Endothelial cell of umbilical vein (primary cell): Measurements from ENCODE around the gene NUPR2.
"Not testable (repeated sequence)": the region's sequence is repeated elsewhere in the genome, so short reads cannot be mapped to it uniquely, and the experiment has no call there.

Source experiments
- EZH2 ChIP-seq: IDR thresholded peaks from 2 replicates; pipeline ENCODE4 v1.6.1; 2012; ENCODE audit warnings: borderline replicate concordance, low read depth, mild to moderate bottlenecking, moderate library complexity, low read length, inconsistent platforms; ENCODE audit not compliant: severe bottlenecking
- POLR2A ChIP-seq: IDR thresholded peaks from 2 replicates; pipeline ENCODE4 v1.6.1; 2012; ENCODE audit warnings: low read depth, mild to moderate bottlenecking, control low read depth, low read length
- POLR2AphosphoS5 ChIP-seq: IDR thresholded peaks from 2 replicates; pipeline ENCODE4 v1.6.1; 2012; ENCODE audit warnings: low read depth, mild to moderate bottlenecking, control low read depth, low read length, moderate library complexity; ENCODE audit not compliant: insufficient read depth
- TF ChIP-seq, protein P1 (sequence below), 2 donors: IDR thresholded peaks; 1 replicate in 1 of 2; 2 replicates in 1 of 2; pipeline ENCODE4 v1.5.1; 2011; ENCODE audit warnings: low read length in 2 of 2, mild to moderate bottlenecking in 2 of 2, moderate library complexity in 2 of 2, control low read depth in 1 of 2, inconsistent platforms in 1 of 2, low read depth in 1 of 2; ENCODE audit not compliant: insufficient read depth in 1 of 2; ENCODE audit errors: extremely low read depth in 1 of 2

DNA sequence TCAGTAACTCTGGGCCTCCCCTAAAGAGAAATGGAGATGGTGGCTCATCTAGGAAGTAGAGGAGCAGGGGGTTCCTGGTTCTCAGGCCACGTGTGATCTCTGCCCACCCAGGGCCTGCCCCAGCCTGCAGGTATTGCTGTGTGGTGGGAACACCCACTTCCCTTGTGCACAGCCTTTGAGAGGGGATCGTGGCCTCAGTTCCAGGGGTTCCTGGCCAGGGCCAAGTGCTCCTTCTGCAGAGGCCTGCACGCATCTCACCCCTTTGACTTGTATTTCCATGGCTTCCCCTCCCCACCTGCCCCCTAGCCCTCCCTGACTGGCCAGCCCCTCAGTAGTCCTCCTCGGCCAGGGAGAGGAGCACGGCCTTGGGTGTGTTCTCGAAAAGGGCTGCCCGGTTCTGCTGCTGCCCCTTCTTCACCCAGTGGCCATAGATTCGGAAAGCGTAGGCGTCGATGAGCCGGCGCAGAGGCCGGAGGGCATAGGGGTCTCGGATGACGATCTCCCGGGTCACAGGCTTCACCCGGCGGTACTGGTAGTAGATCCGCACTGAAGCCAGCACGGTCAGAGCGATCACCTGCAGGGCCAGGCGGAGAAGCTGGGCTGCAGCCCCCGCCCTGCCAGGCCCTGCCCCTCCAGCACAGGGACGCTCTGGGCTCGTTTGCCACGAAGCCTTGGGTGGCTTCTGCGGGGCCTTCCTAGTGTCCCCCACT, 35.3 kb downstream of the NUPR2 start:
- TF ChIP-seq, protein P1, sequence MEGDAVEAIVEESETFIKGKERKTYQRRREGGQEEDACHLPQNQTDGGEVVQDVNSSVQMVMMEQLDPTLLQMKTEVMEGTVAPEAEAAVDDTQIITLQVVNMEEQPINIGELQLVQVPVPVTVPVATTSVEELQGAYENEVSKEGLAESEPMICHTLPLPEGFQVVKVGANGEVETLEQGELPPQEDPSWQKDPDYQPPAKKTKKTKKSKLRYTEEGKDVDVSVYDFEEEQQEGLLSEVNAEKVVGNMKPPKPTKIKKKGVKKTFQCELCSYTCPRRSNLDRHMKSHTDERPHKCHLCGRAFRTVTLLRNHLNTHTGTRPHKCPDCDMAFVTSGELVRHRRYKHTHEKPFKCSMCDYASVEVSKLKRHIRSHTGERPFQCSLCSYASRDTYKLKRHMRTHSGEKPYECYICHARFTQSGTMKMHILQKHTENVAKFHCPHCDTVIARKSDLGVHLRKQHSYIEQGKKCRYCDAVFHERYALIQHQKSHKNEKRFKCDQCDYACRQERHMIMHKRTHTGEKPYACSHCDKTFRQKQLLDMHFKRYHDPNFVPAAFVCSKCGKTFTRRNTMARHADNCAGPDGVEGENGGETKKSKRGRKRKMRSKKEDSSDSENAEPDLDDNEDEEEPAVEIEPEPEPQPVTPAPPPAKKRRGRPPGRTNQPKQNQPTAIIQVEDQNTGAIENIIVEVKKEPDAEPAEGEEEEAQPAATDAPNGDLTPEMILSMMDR (IDR thresholded peaks at IDR 0.05; ENCODE audit: extremely low read depth in 1 of 2, insufficient read depth in 1 of 2, low read depth in 1 of 2, low read length in 2 of 2) = not testable (repeated sequence)
- TF ChIP-seq POLR2A, POLR2AphosphoS5, EZH2: not testable (repeated sequence)
